Esophagus muscularis mucosa (tissue), 4 donors: ENCODE data around the gene CCDC184. TPM values are rescaled to one million over a fixed set of nuclear protein-coding genes. Genes with fewer than 3 reads are reported as not detected.

Source experiments
- DNase-seq: peaks from one replicate; pipeline ENCODE4 v3.0.0-alpha.2; 2017; ENCODE audit errors: extremely low spot score
- H3K27ac ChIP-seq, 4 donors: fragments of 200-600 bp; sonication (generic); replicated peaks in 1 of 4; 1 replicate in 3 of 4; 2 replicates in 1 of 4; pipeline ENCODE4 v1.5.1; 2016 to 2019; ENCODE audit warnings: mild to moderate bottlenecking in 1 of 4
- H3K27me3 ChIP-seq, 4 donors: fragments of 200-600 bp; sonication (generic); one replicate each; pipeline versions ENCODE4 v1.5.1 to v1.6.0; 2016 to 2019
- H3K36me3 ChIP-seq, 4 donors: fragments of 200-600 bp; sonication (generic); one replicate each; pipeline ENCODE4 v1.5.1; 2016 to 2019
- H3K4me1 ChIP-seq, 4 donors: fragments of 200-600 bp; sonication (generic); one replicate each; pipeline ENCODE4 v1.5.1; 2016 to 2019
- H3K4me3 ChIP-seq, 4 donors: fragments of 200-600 bp; sonication (generic); 1 replicate in 2 of 4; 2 replicates in 2 of 4; pipeline ENCODE4 v1.5.1; 2016 to 2019; ENCODE audit warnings: mild to moderate bottlenecking in 4 of 4, moderate library complexity in 1 of 4
- H3K9me3 ChIP-seq, 4 donors: fragments of 200-600 bp; sonication (generic); 1 replicate in 3 of 4; 2 replicates in 1 of 4; pipeline ENCODE4 v1.5.1; 2016 to 2019
- EP300 ChIP-seq: sonication (generic); formaldehyde crosslinking; IDR thresholded peaks from one replicate; pipeline ENCODE4 v1.6.1; 2017; ENCODE audit warnings: antibody characterized with exemption
- POLR2A ChIP-seq: fragments of 450-650 bp; IDR thresholded peaks from one replicate; pipeline ENCODE4 v1.6.1; 2017; ENCODE audit warnings: antibody characterized with exemption, moderate library complexity, mild to moderate bottlenecking, low read depth
- POLR2AphosphoS5 ChIP-seq, 2 donors: sonication (generic); formaldehyde crosslinking; IDR thresholded peaks; one replicate each; pipeline ENCODE4 v1.6.1; 2017; ENCODE audit warnings: antibody characterized with exemption in 2 of 2
- WGBS: methylation state at CpG from one replicate; pipeline ENCODE4 v1.1.5; 2018; 5-methylcytosine and 5-hydroxymethylcytosine counted together
- intact Hi-C: fragments of 100-400 bp; cut with DNase I; formaldehyde crosslinking; loops from one replicate; pipeline ENCODE4 v1.15.1; 2023
- total RNA-seq, 4 donors: library from RNA; depleted of rRNA; stranded (reverse); fragments of >200 nt; gene quantifications; one replicate each; pipeline versions ENCODE4 v1.1.0 to v1.2.1, GENCODE V29; 2016
- TF ChIP-seq, protein P1 (sequence below), 3 experiments: fragments of 200-600 bp in 2 of 3; fragments of 450-650 bp in 1 of 3; sonication (generic) in 2 of 3; IDR thresholded peaks; one replicate each; pipeline ENCODE4 v1.5.1; 2017 to 2019; ENCODE audit warnings: antibody characterized with exemption in 3 of 3, mild to moderate bottlenecking in 2 of 3, moderate library complexity in 1 of 3

The CCDC184 gene
- total RNA-seq, 4 donors from 2014 or later, result 0.66 to 2.5 (median 1.7) TPM

DNA sequence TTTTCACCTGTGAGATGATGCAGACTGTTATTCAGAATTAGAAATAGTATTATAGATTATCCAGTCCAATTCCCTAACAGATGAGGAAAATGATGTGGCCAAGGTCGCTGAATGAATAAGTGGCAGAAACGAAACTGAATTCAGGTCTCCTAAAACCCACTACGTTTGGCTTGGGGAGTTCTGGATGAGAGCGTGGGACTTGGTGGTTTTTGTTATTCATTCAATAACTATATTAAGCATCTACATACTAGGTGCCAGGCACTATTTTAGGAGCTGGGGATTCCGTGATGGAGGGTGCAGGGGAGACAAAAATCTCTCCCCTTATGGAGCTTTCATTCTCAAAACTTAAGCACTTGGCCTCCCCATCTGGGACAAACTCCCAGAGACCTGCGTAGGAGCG lies 813 bp upstream of the CCDC184 start:
- H3K36me3 ChIP-seq, result no peaks in the 10 kb centered on the region
- H3K27ac ChIP-seq, result no peak overlapping the region
- peaks cover 22 to 28% (median 25%) of the 10 kb centered on the region in 4 donors for H3K4me1 ChIP-seq
- H3K27me3 ChIP-seq, result peaks cover 0 to 70% (median 24%) of the 10 kb centered on the region in 4 donors
- 14% methylated on average over 7 of the region's 7 CpGs for WGBS
- peak overlapping the region; percentile 57 to 77 (median 62) for H3K4me3 ChIP-seq
- no peaks in the 10 kb centered on the region for H3K9me3 ChIP-seq
- no peak for TF ChIP-seq POLR2AphosphoS5 (IDR thresholded peaks at IDR 0.05)
- TF ChIP-seq POLR2A, result no peak
- no peak for TF ChIP-seq EP300
- TF ChIP-seq, protein P1, sequence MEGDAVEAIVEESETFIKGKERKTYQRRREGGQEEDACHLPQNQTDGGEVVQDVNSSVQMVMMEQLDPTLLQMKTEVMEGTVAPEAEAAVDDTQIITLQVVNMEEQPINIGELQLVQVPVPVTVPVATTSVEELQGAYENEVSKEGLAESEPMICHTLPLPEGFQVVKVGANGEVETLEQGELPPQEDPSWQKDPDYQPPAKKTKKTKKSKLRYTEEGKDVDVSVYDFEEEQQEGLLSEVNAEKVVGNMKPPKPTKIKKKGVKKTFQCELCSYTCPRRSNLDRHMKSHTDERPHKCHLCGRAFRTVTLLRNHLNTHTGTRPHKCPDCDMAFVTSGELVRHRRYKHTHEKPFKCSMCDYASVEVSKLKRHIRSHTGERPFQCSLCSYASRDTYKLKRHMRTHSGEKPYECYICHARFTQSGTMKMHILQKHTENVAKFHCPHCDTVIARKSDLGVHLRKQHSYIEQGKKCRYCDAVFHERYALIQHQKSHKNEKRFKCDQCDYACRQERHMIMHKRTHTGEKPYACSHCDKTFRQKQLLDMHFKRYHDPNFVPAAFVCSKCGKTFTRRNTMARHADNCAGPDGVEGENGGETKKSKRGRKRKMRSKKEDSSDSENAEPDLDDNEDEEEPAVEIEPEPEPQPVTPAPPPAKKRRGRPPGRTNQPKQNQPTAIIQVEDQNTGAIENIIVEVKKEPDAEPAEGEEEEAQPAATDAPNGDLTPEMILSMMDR (IDR thresholded peaks at IDR 0.05), result no peak
- DNase-seq, result no peak
- intact Hi-C loops, result no loop called here

DNA sequence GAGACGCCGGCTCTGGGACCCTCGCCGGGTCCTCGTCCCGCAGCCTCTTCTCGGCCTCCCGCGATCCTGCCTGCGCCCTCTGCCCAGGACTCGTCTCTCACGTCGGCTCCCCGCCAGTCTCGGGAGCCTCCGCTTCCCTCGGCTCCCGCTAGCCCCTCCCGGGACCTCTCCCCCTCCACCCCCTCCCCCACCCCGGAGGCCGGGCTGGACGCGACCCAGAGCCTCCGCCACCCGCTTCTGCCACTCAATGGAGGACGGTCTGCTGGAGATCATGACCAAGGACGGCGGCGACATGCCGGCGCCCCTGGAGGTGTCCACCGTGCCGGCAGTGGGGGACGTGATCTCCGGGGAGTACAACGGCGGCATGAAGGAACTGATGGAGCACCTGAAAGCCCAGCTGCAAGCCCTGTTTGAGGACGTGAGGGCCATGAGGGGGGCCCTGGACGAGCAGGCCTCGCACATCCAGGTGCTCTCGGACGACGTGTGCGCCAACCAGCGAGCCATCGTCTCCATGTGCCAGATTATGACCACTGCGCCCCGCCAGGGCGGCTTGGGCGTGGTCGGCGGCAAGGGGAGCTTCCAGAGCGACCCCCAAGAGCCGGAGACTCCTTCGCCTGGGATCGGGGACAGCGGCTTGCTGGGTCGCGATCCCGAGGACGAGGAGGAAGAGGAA lies 568 bp downstream of the CCDC184 start:
- H3K27me3 ChIP-seq, result peaks cover 0 to 70% (median 24%) of the 10 kb centered on the region in 4 donors
- H3K27ac ChIP-seq, result peak overlapping the region in 1 of 4 donors; percentile 8
- H3K4me3 ChIP-seq, result peak overlapping the region; percentile 57 to 77 (median 62)
- no peaks in the 10 kb centered on the region for H3K36me3 ChIP-seq
- WGBS, result 4% methylated on average over 29 of the region's 61 CpGs
- peak; percentile 82 for DNase-seq
- intact Hi-C loops, result no loop called here
- H3K4me1 ChIP-seq, result peaks cover 22 to 28% (median 25%) of the 10 kb centered on the region in 4 donors
- TF ChIP-seq POLR2A (no peak), EP300 (no peak), POLR2AphosphoS5 (IDR thresholded peaks at IDR 0.05) (no peak)
- TF ChIP-seq, protein P1 (IDR thresholded peaks at IDR 0.05), result no peak
- no peaks in the 10 kb centered on the region for H3K9me3 ChIP-seq

DNA sequence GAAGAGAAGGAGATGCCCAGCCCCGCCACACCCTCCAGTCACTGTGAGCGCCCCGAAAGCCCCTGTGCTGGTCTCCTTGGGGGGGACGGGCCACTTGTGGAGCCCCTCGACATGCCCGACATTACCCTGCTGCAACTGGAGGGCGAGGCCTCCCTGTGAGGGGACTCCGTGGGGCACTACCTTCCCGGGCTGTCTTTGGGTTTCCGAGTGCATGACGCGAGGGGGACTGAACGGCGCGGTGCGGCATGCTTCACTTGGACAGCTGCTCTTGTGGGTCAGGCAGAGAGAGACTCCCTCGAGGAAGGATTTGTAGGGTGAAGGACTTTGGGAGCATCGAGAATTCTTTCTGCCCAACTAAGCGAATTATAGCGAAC lies 1.1 kb downstream of the CCDC184 start:
- no peaks in the 10 kb centered on the region for H3K9me3 ChIP-seq
- no peak for TF ChIP-seq POLR2A
- TF ChIP-seq POLR2AphosphoS5 (IDR thresholded peaks at IDR 0.05), result no peak
- TF ChIP-seq EP300, result no peak
- TF ChIP-seq, protein P1 (IDR thresholded peaks at IDR 0.05), result no peak
- 5% methylated on average over 14 of the region's 20 CpGs for WGBS
- DNase-seq, result peak; percentile 42
- H3K4me1 ChIP-seq, result peaks cover 22 to 28% (median 25%) of the 10 kb centered on the region in 4 donors
- intact Hi-C loops, result no loop called here
- H3K36me3 ChIP-seq, result no peaks in the 10 kb centered on the region
- peak overlapping the region; percentile 57 to 77 (median 62) for H3K4me3 ChIP-seq
- peaks cover 0 to 66% (median 24%) of the 10 kb centered on the region in 4 donors for H3K27me3 ChIP-seq
- H3K27ac ChIP-seq, result no peak overlapping the region

DNA sequence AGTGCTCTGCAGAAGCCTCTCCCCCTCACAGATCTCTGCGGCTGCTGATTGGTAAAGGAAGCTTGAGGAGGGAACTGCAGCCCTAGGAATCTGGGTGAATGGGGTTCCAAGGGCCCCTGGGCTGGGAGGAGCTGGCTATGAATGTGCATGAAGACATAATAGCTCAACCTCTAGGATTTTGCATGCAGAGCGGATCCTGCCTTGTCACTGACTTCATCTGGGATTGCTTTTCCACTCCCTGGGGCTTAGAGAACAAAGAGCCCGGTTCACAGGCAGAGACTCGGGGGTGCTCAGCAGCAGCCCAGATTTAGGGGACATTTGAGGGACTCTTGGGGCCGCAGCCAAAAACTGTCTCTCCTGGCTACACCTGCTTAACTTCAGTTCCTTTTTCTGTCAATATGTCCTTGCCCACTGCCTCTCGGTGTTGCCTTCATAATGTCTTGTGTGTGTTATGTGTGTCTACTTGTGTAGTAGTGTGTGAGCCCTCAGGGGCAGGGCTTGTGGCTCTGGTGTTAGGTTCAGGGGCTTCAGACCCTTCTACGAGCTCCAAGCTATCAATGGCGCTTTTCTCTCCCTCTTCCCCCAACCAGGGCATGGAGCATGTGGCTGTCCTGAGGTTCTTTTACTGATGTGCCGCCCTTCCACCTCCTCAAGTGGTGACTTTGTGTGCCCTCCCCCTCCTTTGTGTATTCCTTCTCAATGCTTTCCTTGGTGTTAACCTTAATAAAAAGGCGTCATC lies 1.9 kb downstream of the CCDC184 start:
- peaks cover 22 to 28% (median 25%) of the 10 kb centered on the region in 4 donors for H3K4me1 ChIP-seq
- 69% methylated on average over 10 of the region's 10 CpGs for WGBS
- intact Hi-C loops, result no loop called here

More for the DNA sequence above, 1.9 kb downstream of the CCDC184 start:
- TF ChIP-seq, protein P1 (IDR thresholded peaks at IDR 0.05), result no peak
- TF ChIP-seq POLR2A, result no peak
- TF ChIP-seq POLR2AphosphoS5 (IDR thresholded peaks at IDR 0.05), result no peak
- TF ChIP-seq EP300, result no peak
- DNase-seq, result peak; percentile 91
- H3K27ac ChIP-seq, result no peak overlapping the region
- H3K9me3 ChIP-seq, result no peaks in the 10 kb centered on the region
- peak overlapping the region in 1 of 4 donors; percentile 57 for H3K4me3 ChIP-seq
- H3K27me3 ChIP-seq, result peaks cover 0 to 58% (median 24%) of the 10 kb centered on the region in 4 donors
- H3K36me3 ChIP-seq, result no peaks in the 10 kb centered on the region
